ENCODE measurements around the gene RIT1. TPM values are rescaled to one million over a fixed set of nuclear protein-coding genes. Genes with fewer than 3 reads are reported as not detected.
"Not testable (repeated sequence)": the region's sequence is repeated elsewhere in the genome, so short reads cannot be mapped to it uniquely, and the experiment has no call there.

The RIT1 gene
- total RNA-seq, 1 experiment from 2014 or later, result 47.1 TPM

DNA sequence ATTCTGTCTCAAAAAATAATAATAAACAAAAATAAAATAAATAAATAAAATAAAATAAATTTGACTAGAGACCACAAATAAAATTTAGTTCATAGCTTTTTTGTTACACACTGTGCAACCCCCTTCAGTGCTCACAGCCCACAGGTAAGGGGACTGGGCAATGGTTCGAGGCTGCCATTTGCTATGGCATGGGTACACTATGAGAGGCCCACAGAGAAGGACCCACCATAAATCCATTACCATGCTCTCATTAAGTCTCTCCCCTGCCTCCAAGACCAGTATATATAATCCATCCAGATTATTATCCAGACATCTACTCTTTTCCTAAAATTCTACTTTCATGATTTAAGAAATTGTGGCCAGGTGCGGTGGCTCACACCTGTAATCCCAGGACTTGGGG is 8.7 kb upstream of the RIT1 start:
- Histone ChIP-seq H3K36me3 (replicated peaks; ENCODE audit: control insufficient read depth, insufficient read depth, low read length) (peaks cover 41% of the 10 kb centered on the region), H3K4me3 (ENCODE audit: insufficient read depth, low read depth, low read length) (no peak overlapping the region), H3K27me3 (ENCODE audit: control insufficient read depth, insufficient read depth, low read length) (no peaks in the 10 kb centered on the region)
- DNase-seq, result no peak

DNA sequence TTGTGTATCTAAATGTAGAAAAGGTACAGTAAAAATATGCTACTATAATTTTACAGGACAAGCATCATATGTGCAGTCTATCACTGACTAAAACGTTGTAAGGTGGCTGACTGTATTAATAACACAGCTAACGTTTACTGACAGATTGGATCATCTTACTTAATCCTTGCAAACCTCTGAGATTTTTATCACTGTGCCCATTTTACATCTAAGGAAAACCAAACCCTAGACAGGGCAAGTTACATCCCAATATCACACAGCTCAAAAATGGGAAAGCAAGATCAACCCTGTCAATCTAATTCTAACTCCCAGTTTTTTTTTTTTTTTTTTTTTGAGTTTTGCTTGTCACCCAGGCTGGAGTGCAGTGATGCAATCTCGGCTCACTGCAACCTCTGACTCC is 7.5 kb upstream of the RIT1 start:
- no peak for DNase-seq
- Histone ChIP-seq H3K36me3 (replicated peaks; ENCODE audit: control insufficient read depth, insufficient read depth, low read length) (peaks cover 43% of the 10 kb centered on the region), H3K4me3 (ENCODE audit: insufficient read depth, low read depth, low read length) (no peak overlapping the region), H3K27me3 (ENCODE audit: control insufficient read depth, insufficient read depth, low read length) (no peaks in the 10 kb centered on the region)

DNA sequence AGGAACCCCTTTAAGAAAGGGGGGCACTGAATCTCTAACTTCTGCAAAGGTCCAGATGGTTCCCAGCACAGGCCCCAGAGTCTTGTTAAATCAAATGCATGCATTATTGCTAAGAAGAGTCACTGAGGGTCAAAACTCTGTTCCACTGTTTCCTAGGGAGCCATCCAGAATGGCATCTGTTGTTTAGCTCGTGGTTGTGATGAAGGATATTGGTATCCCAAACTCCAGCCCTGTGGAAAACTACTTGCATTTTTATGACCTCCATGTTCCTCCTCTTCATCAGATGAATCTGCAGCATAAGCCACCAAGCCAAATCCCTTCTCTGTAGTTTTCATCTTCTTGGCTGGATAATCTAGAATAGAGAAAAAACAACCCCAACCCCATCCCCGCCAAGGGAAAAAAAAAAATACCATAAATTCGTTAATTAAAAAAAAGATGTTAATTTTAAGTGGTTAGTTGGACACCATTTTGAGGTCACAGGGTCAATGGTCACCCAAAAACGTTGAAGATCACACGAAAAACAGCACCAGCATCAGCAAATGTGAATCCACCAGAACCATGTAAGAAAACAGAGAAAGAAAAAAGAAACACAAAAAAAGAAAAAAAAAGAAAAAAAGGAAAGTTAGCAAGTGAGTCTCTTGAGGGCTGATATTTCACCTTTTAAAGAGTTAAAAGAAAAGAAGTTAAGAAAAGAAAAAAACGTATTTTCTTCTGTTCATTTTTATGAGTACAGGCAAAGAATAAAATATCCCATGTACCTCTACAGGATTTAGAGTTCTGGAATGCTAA is 3.0 kb upstream of the RIT1 start:
- Histone ChIP-seq H3K4me3 (ENCODE audit: insufficient read depth, low read depth, low read length) (no peak overlapping the region), H3K36me3 (replicated peaks; ENCODE audit: control insufficient read depth, insufficient read depth, low read length) (peaks cover 31% of the 10 kb centered on the region), H3K27me3 (ENCODE audit: control insufficient read depth, insufficient read depth, low read length) (no peaks in the 10 kb centered on the region)
- no peak for DNase-seq

DNA sequence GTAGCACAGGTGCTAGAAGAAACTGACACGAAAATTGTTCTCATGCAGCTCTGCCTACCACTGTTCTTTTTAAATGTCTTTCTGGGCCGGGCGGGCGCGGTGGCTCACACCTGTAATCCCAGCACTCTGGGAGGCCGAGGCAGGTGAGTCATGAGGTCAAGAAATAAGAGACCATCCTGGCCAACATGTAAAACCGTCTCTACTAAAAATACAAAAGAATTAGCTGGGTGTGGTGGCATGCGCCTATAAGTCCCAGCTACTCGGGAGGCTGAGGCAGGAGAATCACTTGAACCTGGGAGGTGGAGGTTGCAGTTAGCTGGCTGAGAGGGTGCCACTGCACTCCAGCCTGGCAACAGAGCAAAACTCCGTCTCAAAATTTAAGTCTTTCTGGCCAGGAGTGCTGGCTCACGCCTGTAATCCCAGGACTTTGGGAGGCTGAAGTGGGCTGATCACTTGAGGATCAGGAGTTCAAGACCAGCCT is 947 bp upstream of the RIT1 start:
- Histone ChIP-seq H3K27me3 (ENCODE audit: control insufficient read depth, insufficient read depth, low read length) (no peaks in the 10 kb centered on the region), H3K36me3 (replicated peaks; ENCODE audit: control insufficient read depth, insufficient read depth, low read length) (peaks cover 23% of the 10 kb centered on the region), H3K4me3 (ENCODE audit: insufficient read depth, low read depth, low read length) (no peak overlapping the region)
- no peak for DNase-seq

DNA sequence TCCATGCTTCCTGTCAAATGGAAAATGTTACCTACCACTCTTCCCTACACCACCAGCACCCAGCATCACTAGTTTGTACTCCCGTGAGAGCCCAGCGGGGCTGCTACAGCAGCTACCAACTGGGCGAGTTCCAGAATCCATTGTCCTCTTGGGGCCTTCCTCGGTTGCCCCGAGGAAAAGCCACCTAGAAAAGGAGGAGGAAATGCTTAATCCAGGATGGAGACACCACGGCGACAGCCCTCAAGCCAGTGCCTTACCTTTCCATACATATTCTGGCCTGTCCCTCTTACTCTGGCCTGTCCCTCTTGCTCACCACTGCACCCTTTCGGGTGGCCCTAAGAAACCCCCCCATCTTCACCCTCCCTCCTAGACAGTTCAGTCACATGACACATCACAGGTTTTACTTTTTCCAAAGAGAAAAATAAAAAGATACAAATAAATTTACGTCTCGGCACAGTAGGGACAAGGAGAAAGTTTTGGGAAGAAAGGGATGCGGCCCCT is 478 bp downstream of the RIT1 start:
- peak; percentile 66 for DNase-seq
- H3K4me3 ChIP-seq (ENCODE audit: insufficient read depth, low read depth, low read length), result peak overlapping the region; percentile 73
- peaks cover 17% of the 10 kb centered on the region for H3K36me3 ChIP-seq (replicated peaks; ENCODE audit: control insufficient read depth, insufficient read depth, low read length)
- no peaks in the 10 kb centered on the region for H3K27me3 ChIP-seq (ENCODE audit: control insufficient read depth, insufficient read depth, low read length)

DNA sequence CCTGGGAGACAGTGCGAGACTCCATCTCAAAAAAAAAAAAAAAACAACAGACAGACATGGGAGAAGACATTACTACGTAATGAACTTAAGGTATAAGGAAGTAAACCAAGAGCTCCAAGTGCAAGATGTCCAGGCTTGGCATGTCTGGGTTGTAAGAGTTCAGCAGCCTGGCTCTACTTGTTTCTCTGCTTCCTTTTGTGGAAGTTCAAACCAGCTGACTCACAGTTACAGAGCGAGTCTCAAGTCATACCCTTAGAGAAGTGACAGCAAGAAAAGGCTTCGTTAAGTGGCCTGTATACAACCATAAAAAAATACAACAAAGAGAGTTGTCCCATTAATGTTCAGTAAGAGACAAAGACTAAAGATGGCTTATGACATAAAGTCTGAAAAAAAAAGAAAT is 1.3 kb downstream of the RIT1 start:
- Histone ChIP-seq H3K36me3 (replicated peaks; ENCODE audit: control insufficient read depth, insufficient read depth, low read length) (peaks cover 19% of the 10 kb centered on the region), H3K4me3 (ENCODE audit: insufficient read depth, low read depth, low read length) (no peak overlapping the region), H3K27me3 (ENCODE audit: control insufficient read depth, insufficient read depth, low read length) (no peaks in the 10 kb centered on the region)
- no peak for DNase-seq

DNA sequence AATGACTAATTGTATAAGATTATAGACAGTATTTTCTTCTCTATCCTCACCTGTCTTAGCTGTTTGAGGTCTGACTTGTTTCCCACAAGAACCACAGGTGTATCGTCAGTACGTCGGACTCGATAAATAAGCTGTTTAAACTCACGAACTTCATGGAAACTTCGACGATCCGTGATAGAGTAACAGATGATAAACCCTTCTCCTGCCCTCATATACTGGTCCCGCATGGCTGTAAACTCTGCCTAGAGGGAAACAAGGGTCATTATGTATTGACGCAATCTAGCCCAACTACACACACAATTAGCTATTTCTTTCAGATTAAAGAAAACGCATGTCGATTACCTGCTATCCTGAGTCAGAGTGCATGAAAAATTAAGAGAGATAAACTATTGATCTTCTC is 6.9 kb downstream of the RIT1 start:
- H3K4me3 ChIP-seq (ENCODE audit: insufficient read depth, low read depth, low read length), result no peak overlapping the region
- no peak for DNase-seq
- no peaks in the 10 kb centered on the region for H3K27me3 ChIP-seq (ENCODE audit: control insufficient read depth, insufficient read depth, low read length)
- peaks cover 21% of the 10 kb centered on the region for H3K36me3 ChIP-seq (replicated peaks; ENCODE audit: control insufficient read depth, insufficient read depth, low read length)

DNA sequence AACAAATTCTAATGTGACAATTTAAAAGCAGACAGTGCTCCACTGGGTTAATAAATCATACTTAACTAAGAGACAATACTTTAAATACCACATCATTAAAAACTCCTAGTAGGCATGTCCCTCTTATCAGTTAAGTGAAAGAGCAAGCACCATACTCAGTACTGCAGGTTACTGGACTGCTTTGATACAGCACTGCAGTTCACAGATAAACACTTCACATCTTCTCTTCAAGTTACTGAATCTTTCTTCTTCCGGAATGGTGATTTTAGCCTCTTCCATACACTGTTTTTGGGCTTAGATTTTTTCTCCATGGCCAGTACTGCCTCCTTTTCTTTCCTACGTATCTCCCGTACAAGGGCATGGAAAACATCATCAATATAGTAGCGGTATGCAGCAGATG is 11.0 kb downstream of the RIT1 start:
- Histone ChIP-seq H3K27me3 (ENCODE audit: control insufficient read depth, insufficient read depth, low read length) (no peaks in the 10 kb centered on the region), H3K4me3 (ENCODE audit: insufficient read depth, low read depth, low read length) (no peak overlapping the region), H3K36me3 (replicated peaks; ENCODE audit: control insufficient read depth, insufficient read depth, low read length) (peaks cover 19% of the 10 kb centered on the region)
- no peak for DNase-seq

DNA sequence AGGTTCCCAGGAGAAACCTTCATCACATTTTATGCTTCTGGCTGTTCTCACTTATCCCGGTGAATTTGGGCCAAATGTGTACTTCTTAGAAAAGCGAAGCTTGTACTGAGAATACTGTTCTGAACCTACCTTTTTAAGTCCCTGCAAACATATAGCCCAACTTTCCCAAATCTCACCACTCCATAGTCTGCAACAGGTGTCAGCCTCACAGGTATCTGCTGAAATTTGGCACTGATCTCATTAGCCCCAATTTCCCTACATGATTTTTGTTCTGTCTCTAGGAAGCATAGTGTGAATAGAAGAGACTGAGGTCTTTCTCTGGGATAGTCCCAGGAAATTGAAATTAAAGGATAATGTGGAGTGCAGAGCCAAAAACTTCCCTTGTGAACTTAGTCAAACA is 11.5 kb downstream of the RIT1 start:
- H3K36me3 ChIP-seq (replicated peaks; ENCODE audit: control insufficient read depth, insufficient read depth, low read length), result peaks cover 19% of the 10 kb centered on the region
- DNase-seq, result no peak
- no peak overlapping the region for H3K4me3 ChIP-seq (ENCODE audit: insufficient read depth, low read depth, low read length)
- H3K27me3 ChIP-seq (ENCODE audit: control insufficient read depth, insufficient read depth, low read length), result no peaks in the 10 kb centered on the region

DNA sequence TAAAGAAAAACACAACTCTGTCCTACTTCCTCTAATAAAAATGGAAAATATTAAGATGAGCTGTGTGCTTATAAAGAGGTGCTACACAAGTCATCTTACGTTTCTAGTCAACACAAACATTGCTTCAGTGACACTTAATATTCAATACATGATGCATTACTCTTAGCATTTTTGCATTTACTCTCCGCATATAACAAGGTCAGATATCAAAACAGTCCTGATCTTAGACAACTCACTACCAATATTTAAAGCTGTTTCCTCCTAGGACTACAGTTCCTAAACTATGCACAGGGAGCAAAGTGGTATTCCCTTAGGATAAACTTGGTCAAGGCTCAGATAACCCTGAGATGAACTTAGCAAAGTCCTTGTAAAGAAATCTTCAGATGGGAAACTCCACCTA is 12.3 kb downstream of the RIT1 start:
- Histone ChIP-seq H3K27me3 (ENCODE audit: control insufficient read depth, insufficient read depth, low read length) (no peaks in the 10 kb centered on the region), H3K4me3 (ENCODE audit: insufficient read depth, low read depth, low read length) (no peak overlapping the region), H3K36me3 (replicated peaks; ENCODE audit: control insufficient read depth, insufficient read depth, low read length) (peaks cover 13% of the 10 kb centered on the region)
- no peak for DNase-seq

DNA sequence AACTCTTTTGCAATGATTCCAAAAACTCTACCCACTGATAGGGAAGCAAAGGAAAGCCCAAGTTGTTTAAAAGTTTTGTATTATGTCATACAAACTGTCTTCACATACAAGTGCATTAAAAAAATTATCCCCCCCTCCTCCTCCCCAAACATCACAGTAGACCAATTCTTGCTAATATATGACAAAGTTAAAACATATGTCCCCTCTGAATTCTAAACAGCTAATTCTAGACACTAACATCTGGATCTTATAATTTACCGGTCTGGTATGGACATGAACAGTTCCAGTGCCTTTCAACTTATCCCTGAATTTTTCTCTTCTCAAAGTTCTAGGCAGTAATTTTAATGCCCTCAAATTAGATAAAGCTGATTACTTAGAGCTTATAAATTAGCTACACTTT is 13.4 kb downstream of the RIT1 start:
- H3K36me3 ChIP-seq (replicated peaks; ENCODE audit: control insufficient read depth, insufficient read depth, low read length), result peaks cover 11% of the 10 kb centered on the region
- H3K4me3 ChIP-seq (ENCODE audit: insufficient read depth, low read depth, low read length), result no peak overlapping the region
- H3K27me3 ChIP-seq (ENCODE audit: control insufficient read depth, insufficient read depth, low read length), result no peaks in the 10 kb centered on the region
- no peak for DNase-seq

DNA sequence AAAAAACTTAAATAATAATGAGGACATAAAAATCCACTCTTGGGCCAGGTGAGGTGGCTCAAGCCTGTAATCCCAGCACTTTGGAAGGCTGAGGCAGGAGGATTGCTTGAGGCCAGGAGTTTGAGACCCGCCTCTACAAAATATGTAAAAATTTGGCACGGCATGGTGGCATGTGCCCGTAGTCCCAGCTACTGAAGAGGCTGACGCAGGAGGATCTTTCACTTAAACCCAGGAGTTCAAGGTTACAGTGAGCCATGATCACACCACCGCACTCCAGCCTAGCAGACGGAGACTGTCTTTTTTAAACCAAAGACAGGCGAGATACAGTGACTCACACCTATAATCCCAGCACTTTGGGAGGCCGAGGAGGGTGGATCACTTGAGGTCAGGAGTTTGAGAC is 14.7 kb downstream of the RIT1 start:
- not testable (repeated sequence) for H3K27me3 ChIP-seq (ENCODE audit: control insufficient read depth, insufficient read depth, low read length); DNase-seq

DNA sequence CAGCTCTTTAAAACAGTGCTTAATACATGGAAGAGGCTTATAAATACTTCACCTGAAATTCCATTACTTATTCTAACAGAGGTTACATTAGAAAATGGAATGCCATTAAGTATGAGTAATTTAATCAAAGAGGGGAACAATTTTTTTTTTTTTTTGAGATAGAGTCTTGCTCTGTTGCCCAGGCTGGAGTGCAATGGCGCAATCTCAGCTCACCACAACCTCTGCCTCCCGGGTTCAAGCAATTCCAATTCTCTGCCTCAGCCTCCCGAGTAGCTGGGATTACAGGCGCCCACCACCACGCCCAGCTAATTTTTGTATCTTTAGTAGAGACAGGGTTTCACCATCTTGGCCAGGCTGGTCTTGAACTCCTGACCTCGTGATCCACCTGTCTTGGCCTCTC is 15.5 kb downstream of the RIT1 start:
- not testable (repeated sequence) for H3K4me3 ChIP-seq (ENCODE audit: insufficient read depth, low read depth, low read length); H3K36me3 ChIP-seq (replicated peaks; ENCODE audit: control insufficient read depth, insufficient read depth, low read length)

More for the DNA sequence above, 14.7 kb downstream of the RIT1 start:
- H3K36me3 ChIP-seq (replicated peaks; ENCODE audit: control insufficient read depth, insufficient read depth, low read length); H3K4me3 ChIP-seq (ENCODE audit: insufficient read depth, low read depth, low read length): not testable (repeated sequence)

DNA sequence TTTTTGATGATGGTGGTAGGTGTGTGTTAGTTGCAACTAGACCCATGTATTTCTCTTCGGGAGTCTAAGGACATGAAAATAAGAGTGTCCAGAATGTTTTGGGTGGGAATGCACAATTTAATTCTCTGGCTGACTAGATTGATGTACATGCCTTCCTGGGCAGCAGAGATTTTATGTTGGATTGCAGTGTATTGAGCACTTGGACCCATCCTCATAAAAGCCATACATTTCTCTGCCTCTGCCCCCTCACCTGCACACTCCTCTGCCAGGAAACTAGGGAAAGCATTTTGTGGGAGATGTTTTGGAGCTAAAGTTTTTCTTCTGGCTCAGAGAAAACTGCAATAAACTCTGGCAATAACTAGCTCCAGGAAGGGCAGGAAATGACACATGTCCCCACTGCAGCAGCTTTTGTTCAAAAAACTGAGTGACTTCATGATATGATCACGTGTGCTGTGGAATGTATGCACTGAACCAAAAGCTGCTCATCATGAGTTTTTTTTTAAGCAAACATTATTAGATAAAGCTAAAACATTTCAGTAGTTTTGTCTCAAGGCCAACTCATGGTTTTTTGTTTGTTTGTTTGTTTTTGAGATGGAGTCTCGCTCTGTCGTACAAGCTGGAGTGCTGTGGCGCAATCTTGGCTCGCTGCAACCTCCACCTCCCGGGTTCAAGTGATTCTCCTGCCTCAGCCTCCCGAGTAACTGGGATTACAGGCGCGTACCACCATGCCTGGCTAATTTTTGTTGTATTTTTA is 17.6 kb downstream of the RIT1 start:
- Histone ChIP-seq H3K36me3 (replicated peaks; ENCODE audit: control insufficient read depth, insufficient read depth, low read length) (no peaks in the 10 kb centered on the region), H3K4me3 (ENCODE audit: insufficient read depth, low read depth, low read length) (no peak overlapping the region), H3K27me3 (ENCODE audit: control insufficient read depth, insufficient read depth, low read length) (no peaks in the 10 kb centered on the region)
- no peak for DNase-seq

More for the DNA sequence above, 15.5 kb downstream of the RIT1 start:
- not testable (repeated sequence) for H3K27me3 ChIP-seq (ENCODE audit: control insufficient read depth, insufficient read depth, low read length); DNase-seq

DNA sequence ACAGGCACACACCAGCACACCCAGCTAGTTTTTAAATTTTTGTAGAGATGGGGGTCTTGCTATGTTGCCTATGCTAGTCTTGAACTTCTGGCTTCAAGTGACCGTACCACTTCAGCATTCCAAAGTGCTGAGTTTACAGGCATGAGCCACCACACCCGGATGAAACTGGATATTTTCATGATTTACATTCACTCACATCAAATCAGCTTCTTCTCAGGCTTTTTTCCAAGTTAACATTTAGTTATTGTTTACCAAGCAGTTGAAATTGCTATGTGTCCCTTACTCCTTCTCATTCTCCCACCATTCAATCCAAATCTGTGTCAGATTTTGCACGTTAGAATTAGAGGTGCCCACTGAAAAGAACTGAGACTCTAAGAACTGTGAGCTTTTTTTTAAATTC is 18.4 kb downstream of the RIT1 start:
- H3K27me3 ChIP-seq (ENCODE audit: control insufficient read depth, insufficient read depth, low read length), result no peaks in the 10 kb centered on the region
- DNase-seq, result no peak
- no peaks in the 10 kb centered on the region for H3K36me3 ChIP-seq (replicated peaks; ENCODE audit: control insufficient read depth, insufficient read depth, low read length)
- H3K4me3 ChIP-seq (ENCODE audit: insufficient read depth, low read depth, low read length), result no peak overlapping the region

Data from H7 (cell line).